Neural cell (in vitro differentiated cells): Measurements from ENCODE around the gene FOXL1. TPM values are rescaled to one million over a fixed set of nuclear protein-coding genes. Genes with fewer than 3 reads are reported as not detected.

Experiments used
- H2AFZ ChIP-seq: fragments of 200-600, 300-800 bp; sonication (generic), shearing (Covaris generic); 2 replicates; pipeline ENCODE4 v1.6.0; 2014; ENCODE audit warnings: low read depth, mild to moderate bottlenecking, antibody characterized with exemption, low read length, moderate library complexity
- H3F3A ChIP-seq: fragments of 200-600 bp; shearing (Covaris generic); 2 replicates; pipeline ENCODE4 v1.6.1; 2016; ENCODE audit warnings: mild to moderate bottlenecking, moderate library complexity, mixed read lengths, antibody characterized with exemption, low read length; ENCODE audit not compliant: insufficient read depth, poor library complexity, severe bottlenecking
- H3K27ac ChIP-seq: fragments of 200-600, 300-800 bp; sonication (generic), shearing (Covaris generic); 2 replicates; pipeline ENCODE4 v1.5.1; 2014; ENCODE audit warnings: mild to moderate bottlenecking, low read length, moderate library complexity
- H3K27me3 ChIP-seq: fragments of 300-800, 200-600 bp; sonication (generic), shearing (Covaris generic); 2 replicates; pipeline ENCODE4 v1.6.0; 2014; ENCODE audit warnings: mild to moderate bottlenecking, low read depth, low read length, moderate library complexity; ENCODE audit not compliant: insufficient read depth
- H3K36me3 ChIP-seq: fragments of 300-800, 200-600 bp; sonication (generic), shearing (Covaris generic); 2 replicates; pipeline ENCODE4 v1.5.1; 2014; ENCODE audit warnings: mild to moderate bottlenecking, antibody characterized with exemption, low read length, moderate library complexity; ENCODE audit not compliant: insufficient read depth
- H3K4me2 ChIP-seq: fragments of 300-800, 200-600 bp; sonication (generic), shearing (Covaris generic); 2 replicates; pipeline ENCODE4 v1.6.0; 2014; ENCODE audit warnings: mild to moderate bottlenecking, low read length
- H3K4me3 ChIP-seq: fragments of 300-800, 200-600 bp; sonication (generic), shearing (Covaris generic); 2 replicates; pipeline ENCODE4 v1.5.1; 2014; ENCODE audit warnings: mild to moderate bottlenecking, low read length, moderate library complexity
- H3K79me2 ChIP-seq: fragments of 200-600 bp; shearing (Covaris generic); replicated peaks from 2 replicates; pipeline ENCODE4 v1.6.0; 2014; ENCODE audit warnings: mild to moderate bottlenecking, low read length, moderate library complexity; ENCODE audit not compliant: insufficient read depth
- H3K9ac ChIP-seq: fragments of 300-800, 200-600 bp; sonication (generic), shearing (Covaris generic); 2 replicates; pipeline ENCODE4 v1.6.1; 2016; ENCODE audit warnings: mild to moderate bottlenecking, low read length, mixed read lengths
- H3K9me2 ChIP-seq: fragments of 200-600 bp; shearing (Covaris generic); 2 replicates; pipeline ENCODE4 v1.6.1; 2016; ENCODE audit warnings: mild to moderate bottlenecking, low read length, mixed read lengths; ENCODE audit not compliant: insufficient read depth
- H3K9me3 ChIP-seq: fragments of 200-600, 300-800 bp; sonication (generic), shearing (Covaris generic); 2 replicates; pipeline ENCODE4 v1.6.1; 2016; ENCODE audit warnings: mild to moderate bottlenecking, mixed run types, low read length, moderate library complexity, mixed read lengths
- H4K20me1 ChIP-seq: fragments of 200-600 bp; shearing (Covaris generic); 2 replicates; pipeline ENCODE4 v1.6.1; 2016; ENCODE audit warnings: mild to moderate bottlenecking, mixed run types; ENCODE audit not compliant: insufficient read depth
- CTCF ChIP-seq: fragments of 450-650 bp; IDR thresholded peaks from 2 replicates; pipeline ENCODE4 v1.5.1; 2014; ENCODE audit warnings: antibody characterized with exemption, mild to moderate bottlenecking, moderate library complexity; ENCODE audit not compliant: poor library complexity, severe bottlenecking
- EP300 ChIP-seq: fragments of 450-650 bp; conservative IDR thresholded peaks from 2 replicates; pipeline ENCODE4 v1.6.1; 2014; ENCODE audit warnings: antibody characterized with exemption, mild to moderate bottlenecking, moderate library complexity; ENCODE audit not compliant: poor library complexity, severe bottlenecking
- EZH2 ChIP-seq: fragments of 200-600, 300-800 bp; shearing (Covaris generic), sonication (generic); IDR thresholded peaks from 2 replicates; pipeline ENCODE4 v1.6.1; 2014; ENCODE audit warnings: antibody characterized with exemption, low read length, borderline replicate concordance, mild to moderate bottlenecking; ENCODE audit not compliant: insufficient read depth, poor library complexity, severe bottlenecking
- MXI1 ChIP-seq: fragments of 450-650 bp; conservative IDR thresholded peaks from 2 replicates; pipeline ENCODE4 v1.6.1; 2014; ENCODE audit warnings: antibody characterized with exemption, mild to moderate bottlenecking; ENCODE audit not compliant: poor library complexity, severe bottlenecking
- POLR2AphosphoS5 ChIP-seq: IDR thresholded peaks from 2 replicates; pipeline ENCODE4 v1.6.1; 2012
- RAD21 ChIP-seq: fragments of 450-650 bp; conservative IDR thresholded peaks from 2 replicates; pipeline ENCODE4 v1.6.1; 2014; ENCODE audit warnings: antibody characterized with exemption, mild to moderate bottlenecking, moderate library complexity
- REST ChIP-seq: IDR thresholded peaks from 2 replicates; pipeline ENCODE4 v1.6.1; 2012; ENCODE audit warnings: borderline replicate concordance
- SMC3 ChIP-seq: fragments of 450-650 bp; conservative IDR thresholded peaks from 2 replicates; pipeline ENCODE4 v1.6.1; 2014; ENCODE audit warnings: antibody characterized with exemption, mild to moderate bottlenecking, moderate library complexity; ENCODE audit not compliant: poor library complexity
- TAF1 ChIP-seq: IDR thresholded peaks from 2 replicates; pipeline ENCODE4 v1.6.1; 2012; ENCODE audit warnings: low read depth
- polyA plus RNA-seq: library from polyadenylated mRNA; depleted of rRNA; stranded (reverse); fragments of >200 nt; gene quantifications from 2 replicates; pipeline ENCODE4 v1.2.3, GENCODE V29; 2014

FOXL1 gene
- polyA plus RNA-seq, 1 donor from 2014 or later = 0.07 TPM

- H3K9ac ChIP-seq = no peak overlapping the region
- no peaks in the 10 kb centered on the region for H3K36me3 ChIP-seq
- no peaks in the 10 kb centered on the region for H3K9me3 ChIP-seq
- H3K27ac ChIP-seq = no peak overlapping the region
- no peaks in the 10 kb centered on the region for H3F3A ChIP-seq
- no peaks in the 10 kb centered on the region for H3K9me2 ChIP-seq
- H3K79me2 ChIP-seq = no peaks in the 10 kb centered on the region
- no peak overlapping the region for H3K4me3 ChIP-seq
- H4K20me1 ChIP-seq = no peaks in the 10 kb centered on the region
- no peak overlapping the region for H3K4me2 ChIP-seq
- no peak overlapping the region for H2AFZ ChIP-seq
- TF ChIP-seq CTCF (no peak), SMC3 (no peak), POLR2AphosphoS5 (no peak), TAF1 (no peak)
- H3K27me3 ChIP-seq = no peaks in the 10 kb centered on the region
Measured at GRCh38 chr16:86594721-86595120, 16.4 kb downstream of the FOXL1 start.

DNA sequence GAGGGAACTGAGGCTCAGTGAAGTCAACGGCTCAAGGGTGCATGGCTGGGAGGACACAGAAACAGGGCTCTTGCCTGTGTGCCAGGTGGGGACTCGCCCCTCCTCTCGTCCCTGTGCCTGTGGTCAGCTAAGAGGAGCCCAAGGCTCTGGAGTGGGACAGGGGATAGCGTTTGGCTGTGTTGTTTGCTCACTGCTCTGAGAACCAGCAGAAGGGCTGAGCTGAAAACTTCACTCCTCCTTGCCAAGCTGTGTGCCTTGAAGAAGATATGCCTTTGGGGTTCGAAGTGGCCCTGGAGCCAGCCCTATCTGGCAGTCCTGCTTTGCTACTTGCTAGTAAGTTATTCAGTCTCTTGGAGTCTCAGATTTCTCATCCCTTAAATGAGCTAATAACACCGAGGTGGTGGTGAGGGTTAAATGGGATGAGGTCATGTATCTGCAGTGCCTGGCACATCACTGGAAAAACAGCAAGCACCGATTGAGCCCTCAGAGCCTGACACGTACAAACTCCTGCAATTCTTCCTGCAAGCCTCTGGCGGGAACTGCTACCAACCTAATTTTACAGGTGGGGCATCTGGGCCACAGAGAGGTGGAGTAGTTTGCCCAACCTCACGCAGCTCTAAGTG, 17.7 kb downstream of the FOXL1 start:
- H3K9me3 ChIP-seq = no peaks in the 10 kb centered on the region
- H3K9ac ChIP-seq = no peak overlapping the region
- H3K4me2 ChIP-seq = no peak overlapping the region
- no peaks in the 10 kb centered on the region for H3F3A ChIP-seq
- no peak for TF ChIP-seq SMC3
- no peak for TF ChIP-seq EZH2
- no peak for TF ChIP-seq TAF1
- TF ChIP-seq RAD21 = no peak
- TF ChIP-seq EP300 = no peak
- TF ChIP-seq MXI1 = no peak
- no peak for TF ChIP-seq REST
- TF ChIP-seq POLR2AphosphoS5 = no peak
- no peak for TF ChIP-seq CTCF
- H2AFZ ChIP-seq = no peak overlapping the region
- no peaks in the 10 kb centered on the region for H3K9me2 ChIP-seq
- H3K36me3 ChIP-seq = no peaks in the 10 kb centered on the region
- no peaks in the 10 kb centered on the region for H4K20me1 ChIP-seq
- H3K79me2 ChIP-seq = no peaks in the 10 kb centered on the region
- H3K27me3 ChIP-seq = no peaks in the 10 kb centered on the region
- no peak overlapping the region for H3K27ac ChIP-seq
- no peak overlapping the region for H3K4me3 ChIP-seq
